MM.1S (cell line): Measurements from ENCODE around the gene RAPGEF4.

Experiments used
- DNase-seq: peaks from one replicate; pipeline ENCODE4 v3.0.0-alpha.2; 2015
- H2AFZ ChIP-seq: fragments of 300-600 bp; sonication (generic); 2 replicates; pipeline ENCODE4 v1.6.0; 2016; ENCODE audit warnings: antibody characterized with exemption, low read length
- H3F3A ChIP-seq: fragments of 300-600 bp; sonication (generic); 2 replicates; pipeline ENCODE4 v1.6.1; 2016; ENCODE audit warnings: mild to moderate bottlenecking, antibody characterized with exemption, low read length, moderate library complexity, mixed read lengths; ENCODE audit not compliant: insufficient read depth
- H3K27ac ChIP-seq: fragments of 300-600 bp; sonication (generic); 2 replicates; pipeline ENCODE4 v1.5.1; 2016; ENCODE audit warnings: mild to moderate bottlenecking, low read length
- H3K27me3 ChIP-seq: fragments of 300-600 bp; sonication (generic); replicated peaks from 2 replicates; pipeline ENCODE4 v1.6.0; 2016; ENCODE audit warnings: low read length; ENCODE audit not compliant: insufficient read depth
- H3K36me3 ChIP-seq: fragments of 300-600 bp; sonication (generic); replicated peaks from 2 replicates; pipeline ENCODE4 v1.6.1; 2016; ENCODE audit warnings: mild to moderate bottlenecking, low read length, mixed read lengths; ENCODE audit not compliant: insufficient read depth
- H3K4me1 ChIP-seq: fragments of 300-600 bp; sonication (generic); 2 replicates; pipeline ENCODE4 v1.6.1; 2016; ENCODE audit warnings: low read length, mixed read lengths
- H3K4me2 ChIP-seq: fragments of 300-600 bp; sonication (generic); 2 replicates; pipeline ENCODE4 v1.6.0; 2016; ENCODE audit warnings: low read depth, low read length
- H3K4me3 ChIP-seq: fragments of 300-600 bp; sonication (generic); 2 replicates; pipeline ENCODE4 v1.5.1; 2016; ENCODE audit warnings: low read length, mixed read lengths
- H3K79me2 ChIP-seq: fragments of 300-600 bp; sonication (generic); 2 replicates; pipeline ENCODE4 v1.6.1; 2016; ENCODE audit warnings: mixed run types, low read length, mixed read lengths
- H3K9ac ChIP-seq: fragments of 300-600 bp; sonication (generic); 2 replicates; pipeline ENCODE4 v1.6.1; 2016; ENCODE audit warnings: low read length, mixed read lengths
- H3K9me2 ChIP-seq: fragments of 300-600 bp; sonication (generic); replicated peaks from 2 replicates; pipeline ENCODE4 v1.6.1; 2016; ENCODE audit warnings: mild to moderate bottlenecking, low read length, mixed read lengths; ENCODE audit not compliant: insufficient read depth
- H3K9me3 ChIP-seq: fragments of 300-600 bp; sonication (generic); replicated peaks from 2 replicates; pipeline ENCODE4 v1.6.1; 2016; ENCODE audit warnings: mild to moderate bottlenecking, low read length, mixed read lengths; ENCODE audit not compliant: insufficient read depth
- H4K20me1 ChIP-seq: fragments of 300-600 bp; sonication (generic); 2 replicates; pipeline ENCODE4 v1.6.1; 2016; ENCODE audit warnings: mild to moderate bottlenecking, low read length, moderate library complexity, mixed read lengths; ENCODE audit not compliant: insufficient read depth
- CTCF ChIP-seq: fragments of 300-600 bp; sonication (generic); IDR thresholded peaks from 2 replicates; pipeline ENCODE4 v1.5.1; 2016; ENCODE audit warnings: antibody characterized with exemption, low read length, mixed read lengths
- EZH2 ChIP-seq: fragments of 300-600 bp; sonication (generic); optimal IDR thresholded peaks from 2 replicates; pipeline ENCODE3; 2017; ENCODE audit warnings: low read depth, mild to moderate bottlenecking, antibody characterized with exemption, low read length, mixed read lengths
- EZH2phosphoT487 ChIP-seq: fragments of 300-600 bp; sonication (generic); IDR thresholded peaks from 2 replicates; pipeline ENCODE4 v1.6.1; 2018; ENCODE audit warnings: antibody characterized with exemption, low read length

RAPGEF4 gene

GRCh38 chr2:172949522-172949921 is 213.9 kb downstream of the RAPGEF4 start:
- H3K36me3 ChIP-seq: no peaks in the 10 kb centered on the region
- no peaks in the 10 kb centered on the region for H3K27me3 ChIP-seq
- no peaks in the 10 kb centered on the region for H3K4me1 ChIP-seq
- no peak for DNase-seq
- H3K4me3 ChIP-seq: no peak overlapping the region
- H3K4me2 ChIP-seq: no peak overlapping the region
- no peaks in the 10 kb centered on the region for H3K9me2 ChIP-seq
- H3K9ac ChIP-seq: no peak overlapping the region
- no peaks in the 10 kb centered on the region for H3K9me3 ChIP-seq
- H4K20me1 ChIP-seq: no peaks in the 10 kb centered on the region
- H3K79me2 ChIP-seq: no peaks in the 10 kb centered on the region
- no peak overlapping the region for H2AFZ ChIP-seq
- TF ChIP-seq EZH2phosphoT487: no peak
- no peaks in the 10 kb centered on the region for H3F3A ChIP-seq
- no peak overlapping the region for H3K27ac ChIP-seq

GRCh38 chr2:172950565-172950964 is 214.9 kb downstream of the RAPGEF4 start:
- Histone ChIP-seq H3K9ac (no peak overlapping the region), H3K27ac (no peak overlapping the region), H3K27me3 (no peaks in the 10 kb centered on the region), H3K4me2 (no peak overlapping the region), H3K36me3 (no peaks in the 10 kb centered on the region), H3F3A (no peaks in the 10 kb centered on the region), H3K9me3 (no peaks in the 10 kb centered on the region), H3K4me3 (no peak overlapping the region), H3K4me1 (no peaks in the 10 kb centered on the region), H3K79me2 (no peaks in the 10 kb centered on the region), H4K20me1 (no peaks in the 10 kb centered on the region), H2AFZ (no peak overlapping the region), H3K9me2 (no peaks in the 10 kb centered on the region)
- no peak for DNase-seq
- TF ChIP-seq CTCF (no peak), EZH2 (no peak), EZH2phosphoT487 (no peak)

GRCh38 chr2:172951554-172951953 is 215.9 kb downstream of the RAPGEF4 start:
- no peak for TF ChIP-seq EZH2phosphoT487
- no peak for TF ChIP-seq CTCF
- TF ChIP-seq EZH2: no peak
- Histone ChIP-seq H3F3A (no peaks in the 10 kb centered on the region), H3K36me3 (no peaks in the 10 kb centered on the region), H4K20me1 (no peaks in the 10 kb centered on the region), H3K27ac (no peak overlapping the region), H2AFZ (no peak overlapping the region), H3K27me3 (no peaks in the 10 kb centered on the region), H3K9ac (no peak overlapping the region), H3K4me3 (no peak overlapping the region), H3K79me2 (no peaks in the 10 kb centered on the region), H3K4me2 (no peak overlapping the region), H3K9me2 (no peaks in the 10 kb centered on the region), H3K4me1 (no peaks in the 10 kb centered on the region), H3K9me3 (no peaks in the 10 kb centered on the region)
- DNase-seq: no peak

- Histone ChIP-seq H3K9me3 (no peaks in the 10 kb centered on the region), H2AFZ (no peak overlapping the region), H3K9ac (no peak overlapping the region), H3K36me3 (no peaks in the 10 kb centered on the region), H3K4me3 (no peak overlapping the region), H3K79me2 (no peaks in the 10 kb centered on the region), H3K4me1 (no peaks in the 10 kb centered on the region), H3K9me2 (no peaks in the 10 kb centered on the region), H3K27me3 (no peaks in the 10 kb centered on the region), H3F3A (no peaks in the 10 kb centered on the region), H3K27ac (no peak overlapping the region), H3K4me2 (no peak overlapping the region), H4K20me1 (no peaks in the 10 kb centered on the region)
- DNase-seq: no peak
- TF ChIP-seq EZH2phosphoT487 (no peak), EZH2 (no peak), CTCF (no peak)
Measured at GRCh38 chr2:172953411-172953810, 217.8 kb downstream of the RAPGEF4 start.
